ENCODE data around the gene STX4. TPM values are rescaled to one million over a fixed set of nuclear protein-coding genes. Genes with fewer than 3 reads are reported as not detected.

The STX4 gene
- polyA plus RNA-seq, 6 donors from 2014 or later = 17.4 to 37.1 (median 28.6) TPM

DNA sequence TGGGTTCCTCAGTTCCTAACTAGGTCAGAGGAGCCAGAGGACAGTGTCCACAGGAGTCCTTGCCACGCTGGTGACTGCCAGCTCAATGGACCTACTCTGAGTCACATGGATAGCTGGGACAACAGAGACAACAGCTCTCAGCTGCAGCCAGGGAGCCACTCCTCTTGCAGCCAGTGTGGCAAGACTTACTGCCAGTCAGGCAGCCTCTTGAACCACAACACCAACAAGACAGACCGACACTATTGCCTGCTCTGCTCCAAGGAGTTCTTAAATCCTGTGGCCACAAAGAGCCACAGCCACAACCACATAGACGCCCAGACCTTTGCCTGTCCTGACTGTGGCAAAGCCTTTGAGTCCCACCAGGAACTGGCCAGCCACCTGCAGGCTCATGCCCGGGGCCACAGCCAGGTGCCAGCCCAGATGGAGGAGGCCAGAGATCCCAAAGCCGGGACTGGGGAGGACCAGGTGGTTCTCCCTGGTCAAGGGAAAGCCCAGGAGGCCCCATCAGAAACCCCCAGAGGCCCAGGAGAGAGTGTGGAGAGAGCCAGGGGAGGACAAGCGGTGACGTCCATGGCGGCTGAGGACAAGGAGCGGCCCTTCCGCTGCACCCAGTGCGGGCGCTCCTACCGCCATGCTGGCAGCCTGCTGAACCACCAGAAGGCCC is 47.5 kb downstream of the STX4 start:
- no peak for ATAC-seq (ENCODE audit: low read depth in 2 of 2)
- H3K4me3 Mint-ChIP-seq = peak overlapping the region in 2 of 8 donors; percentile 35 to 47
- H3K27ac Mint-ChIP-seq = peak overlapping the region in 1 of 6 donors; percentile 63
- DNase-seq = no peak
- H3K36me3 Mint-ChIP-seq = peaks cover 0 to 10% of the 10 kb centered on the region in 2 donors
- no peaks in the 10 kb centered on the region for H3K27me3 Mint-ChIP-seq
- peaks cover 5 to 39% (median 28%) of the 10 kb centered on the region in 3 donors for H3K4me1 Mint-ChIP-seq
- H3K9me3 Mint-ChIP-seq = no peaks in the 10 kb centered on the region

DNA sequence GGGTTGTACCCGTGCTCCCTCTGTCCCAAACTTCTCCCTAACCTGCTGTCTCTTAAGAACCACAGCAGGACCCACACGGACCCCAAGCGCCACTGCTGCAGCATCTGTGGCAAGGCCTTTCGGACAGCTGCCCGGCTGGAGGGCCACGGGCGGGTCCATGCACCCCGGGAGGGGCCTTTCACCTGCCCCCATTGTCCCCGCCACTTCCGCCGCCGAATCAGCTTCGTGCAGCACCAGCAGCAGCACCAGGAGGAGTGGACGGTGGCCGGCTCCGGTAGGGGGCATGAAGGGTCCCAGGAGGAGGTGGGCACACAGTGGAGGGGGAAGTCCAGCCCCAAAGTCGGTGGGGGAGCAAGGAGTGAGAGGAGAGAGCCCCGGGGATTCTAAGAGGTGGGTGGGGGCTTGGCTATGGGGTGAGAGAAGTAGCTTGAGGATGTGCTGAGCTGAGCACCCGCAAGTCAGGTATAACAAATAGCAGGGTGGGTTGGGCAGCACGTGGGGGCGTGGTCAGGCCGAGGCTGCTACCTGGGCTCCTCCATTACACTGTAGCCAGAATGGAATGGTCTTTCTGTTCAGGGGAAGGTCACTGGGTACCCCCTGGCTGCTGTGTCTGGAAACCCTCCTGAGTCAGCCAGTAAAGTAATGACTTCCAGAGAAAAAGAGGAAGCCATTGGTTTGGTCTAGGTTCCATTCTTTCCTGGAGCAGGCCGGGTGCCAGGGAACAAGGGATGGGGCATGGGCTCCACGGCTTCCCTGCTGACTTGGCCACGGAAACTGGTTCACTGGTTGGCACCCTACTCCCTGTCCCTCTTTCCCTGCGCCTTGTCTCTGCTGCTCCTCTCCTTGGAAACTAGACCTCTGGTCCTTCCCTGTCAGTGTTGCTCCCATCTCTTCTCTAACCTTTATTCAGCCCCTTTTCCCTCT is 48.3 kb downstream of the STX4 start:
- H3K27ac Mint-ChIP-seq = peak overlapping the region in 1 of 6 donors; percentile 45
- ATAC-seq (ENCODE audit: low read depth in 2 of 2) (no peak), DNase-seq (no peak)
- no peaks in the 10 kb centered on the region for H3K9me3 Mint-ChIP-seq
- H3K4me1 Mint-ChIP-seq = peaks cover 9 to 37% (median 22%) of the 10 kb centered on the region in 3 donors
- H3K4me3 Mint-ChIP-seq = peak overlapping the region in 1 of 8 donors; percentile 42
- H3K27me3 Mint-ChIP-seq = no peaks in the 10 kb centered on the region
- H3K36me3 Mint-ChIP-seq = peaks cover 0 to 10% of the 10 kb centered on the region in 2 donors

DNA sequence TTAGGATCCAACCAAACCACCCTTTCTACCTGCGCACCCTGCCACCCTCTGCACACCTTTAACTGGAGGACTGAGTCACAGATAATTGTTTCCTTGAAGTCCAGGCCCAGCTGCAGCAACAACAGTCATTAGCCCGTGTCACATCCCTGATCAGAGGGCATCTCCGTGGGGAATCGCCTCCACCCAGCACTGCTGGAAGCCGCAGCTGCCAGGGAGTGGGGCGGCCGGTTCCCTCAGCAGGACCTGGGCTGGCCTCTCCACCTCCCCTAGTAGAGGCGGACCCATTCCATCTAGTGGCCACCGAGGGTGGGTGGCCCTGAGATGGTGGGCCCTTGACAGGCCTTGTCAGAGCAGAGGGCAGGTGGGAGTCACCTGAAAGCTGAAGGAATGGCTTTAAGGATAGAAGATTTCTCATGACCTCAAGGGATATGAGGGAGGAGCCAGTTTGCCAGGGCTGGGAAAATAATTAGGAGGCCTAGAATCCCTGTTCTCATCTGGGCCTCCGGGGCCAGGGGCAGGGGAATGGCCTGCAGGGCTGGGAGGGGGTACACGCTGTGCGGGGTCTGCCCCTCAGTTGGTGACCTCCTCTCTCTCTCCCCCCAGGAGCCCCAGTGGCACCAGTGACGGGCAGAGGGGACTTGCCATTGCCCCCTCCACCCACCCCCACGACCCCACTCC is 49.1 kb downstream of the STX4 start:
- peak overlapping the region in 3 of 6 donors; percentile 24 to 45 (median 29) for H3K27ac Mint-ChIP-seq
- no peak overlapping the region for H3K4me3 Mint-ChIP-seq
- H3K4me1 Mint-ChIP-seq = peaks cover 9 to 37% (median 21%) of the 10 kb centered on the region in 3 donors

DNA sequence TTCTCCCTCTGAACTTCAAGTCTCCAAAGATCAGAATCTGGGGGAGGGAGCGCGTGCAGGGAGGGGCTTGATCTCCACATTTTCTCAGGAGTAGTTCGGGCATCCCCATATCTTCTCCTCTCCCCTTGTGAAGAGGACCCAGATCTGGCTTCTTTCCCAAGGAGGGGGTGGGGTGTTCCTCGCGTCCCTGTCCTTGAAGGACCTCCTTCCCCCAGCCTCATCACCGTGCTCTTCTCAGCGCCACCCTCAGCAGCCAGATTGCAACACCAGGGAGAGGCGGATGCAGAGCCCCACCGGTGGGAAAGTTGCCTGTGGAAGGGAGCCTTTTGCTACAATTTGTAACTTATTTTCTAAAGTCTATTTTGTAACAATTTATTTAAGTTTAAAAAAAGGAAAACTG is 49.7 kb downstream of the STX4 start:
- Mint-ChIP-seq H3K4me3 (peak overlapping the region in 1 of 8 donors; percentile 15), H3K27ac (no peak overlapping the region), H3K27me3 (no peaks in the 10 kb centered on the region), H3K36me3 (peaks cover 0 to 5% of the 10 kb centered on the region in 2 donors), H3K9me3 (no peaks in the 10 kb centered on the region), H3K4me1 (peaks cover 9 to 32% (median 15%) of the 10 kb centered on the region in 3 donors)
- DNase-seq = no peak
- ATAC-seq (ENCODE audit: low read depth in 2 of 2) = no peak

More for the DNA sequence above, 49.1 kb downstream of the STX4 start:
- no peaks in the 10 kb centered on the region for H3K27me3 Mint-ChIP-seq
- ATAC-seq (ENCODE audit: low read depth in 2 of 2) (no peak), DNase-seq (no peak)
- no peaks in the 10 kb centered on the region for H3K9me3 Mint-ChIP-seq
- peaks cover 0 to 10% of the 10 kb centered on the region in 2 donors for H3K36me3 Mint-ChIP-seq

DNA sequence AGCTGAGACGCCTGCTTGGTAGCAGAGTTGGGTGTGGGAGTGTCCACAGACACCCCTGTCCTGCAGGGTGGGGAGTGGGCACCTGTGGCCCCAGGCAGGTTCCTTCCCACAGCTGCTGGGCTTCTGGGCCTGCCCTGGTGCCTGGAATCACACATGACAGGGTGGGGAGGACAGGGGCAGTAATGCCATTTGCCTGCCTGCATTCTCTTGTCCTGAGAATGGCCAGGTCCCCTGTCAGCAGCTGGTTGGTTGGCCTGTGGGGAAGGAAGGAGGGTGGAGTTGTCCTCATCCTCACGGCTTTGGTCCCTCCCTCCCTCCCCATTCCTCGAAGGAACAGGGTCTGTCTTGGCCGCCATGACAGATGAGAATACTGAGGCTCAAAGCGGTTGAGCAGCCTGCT is 50.2 kb downstream of the STX4 start:
- Mint-ChIP-seq H3K36me3 (no peaks in the 10 kb centered on the region), H3K27me3 (no peaks in the 10 kb centered on the region), H3K4me3 (peak overlapping the region in 1 of 8 donors; percentile 15), H3K4me1 (peaks cover 9 to 27% (median 12%) of the 10 kb centered on the region in 3 donors), H3K9me3 (no peaks in the 10 kb centered on the region), H3K27ac (no peak overlapping the region)
- DNase-seq (no peak), ATAC-seq (ENCODE audit: low read depth in 2 of 2) (no peak)

DNA sequence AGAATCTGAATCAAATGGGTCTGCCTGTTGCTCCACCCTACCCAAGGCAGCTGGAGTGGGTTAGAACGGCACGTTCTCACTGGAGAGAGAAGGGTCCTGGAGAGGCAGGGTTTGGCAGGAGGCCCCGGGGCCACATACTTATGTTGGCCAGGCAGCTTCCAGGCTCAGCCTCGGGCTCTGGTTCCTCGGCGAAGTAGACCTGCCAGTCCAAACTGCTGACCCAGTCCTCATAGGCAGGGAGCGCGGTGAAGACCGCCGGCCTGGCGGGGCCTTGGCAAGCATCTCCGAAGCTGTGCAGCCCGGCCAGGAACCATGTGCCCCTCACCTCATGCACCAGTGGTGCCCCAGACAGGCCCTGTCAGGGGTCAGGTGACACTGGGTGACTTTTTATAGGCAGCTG is 50.6 kb downstream of the STX4 start:
- no peak overlapping the region for H3K27ac Mint-ChIP-seq
- DNase-seq (no peak), ATAC-seq (ENCODE audit: low read depth in 2 of 2) (no peak)
- H3K4me1 Mint-ChIP-seq = peaks cover 9 to 23% (median 11%) of the 10 kb centered on the region in 3 donors
- no peaks in the 10 kb centered on the region for H3K36me3 Mint-ChIP-seq
- no peaks in the 10 kb centered on the region for H3K9me3 Mint-ChIP-seq
- no peaks in the 10 kb centered on the region for H3K27me3 Mint-ChIP-seq
- H3K4me3 Mint-ChIP-seq = no peak overlapping the region

DNA sequence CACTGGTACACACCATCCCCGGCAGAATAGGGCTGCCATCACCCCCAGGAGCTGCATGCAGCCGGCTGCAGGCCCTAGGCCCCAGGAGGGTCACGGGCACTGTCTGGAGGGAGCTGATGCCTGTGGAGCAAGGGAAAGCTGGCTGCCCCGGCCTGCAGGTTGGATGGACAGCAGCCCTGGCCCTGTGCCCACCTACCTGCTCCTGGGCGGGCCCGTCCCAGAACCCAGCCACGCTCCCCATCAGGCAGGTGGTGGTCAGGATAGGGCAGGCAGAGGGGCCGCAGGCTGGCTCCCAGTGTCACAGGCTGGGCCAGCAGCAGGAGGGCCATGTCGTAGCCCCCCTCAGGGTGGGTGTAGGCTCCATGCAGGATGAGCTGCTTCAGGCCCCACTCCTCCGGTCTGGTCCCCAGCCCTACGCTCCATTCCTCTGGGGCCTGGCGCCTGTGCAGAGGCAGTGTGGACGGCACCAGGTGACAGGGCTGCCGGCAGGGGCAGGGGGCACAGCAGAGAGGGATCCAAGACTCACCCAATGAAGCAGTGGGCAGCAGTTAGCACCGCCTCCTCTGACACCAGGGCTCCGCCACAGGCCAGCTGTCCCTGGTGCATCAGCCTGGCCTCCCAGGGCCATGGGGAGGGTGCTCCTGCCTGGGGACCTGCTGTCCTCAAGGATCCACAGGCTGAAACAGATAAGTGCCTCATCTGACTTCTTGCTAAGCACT is 51.4 kb downstream of the STX4 start:
- H3K4me3 Mint-ChIP-seq = no peak overlapping the region
- H3K27ac Mint-ChIP-seq = peak overlapping the region in 1 of 6 donors; percentile 11
- ATAC-seq (ENCODE audit: low read depth in 2 of 2) = no peak
- no peaks in the 10 kb centered on the region for H3K27me3 Mint-ChIP-seq
- H3K4me1 Mint-ChIP-seq = peaks cover 9 to 16% (median 11%) of the 10 kb centered on the region in 3 donors
- no peaks in the 10 kb centered on the region for H3K36me3 Mint-ChIP-seq
- DNase-seq = no peak
- no peaks in the 10 kb centered on the region for H3K9me3 Mint-ChIP-seq

DNA sequence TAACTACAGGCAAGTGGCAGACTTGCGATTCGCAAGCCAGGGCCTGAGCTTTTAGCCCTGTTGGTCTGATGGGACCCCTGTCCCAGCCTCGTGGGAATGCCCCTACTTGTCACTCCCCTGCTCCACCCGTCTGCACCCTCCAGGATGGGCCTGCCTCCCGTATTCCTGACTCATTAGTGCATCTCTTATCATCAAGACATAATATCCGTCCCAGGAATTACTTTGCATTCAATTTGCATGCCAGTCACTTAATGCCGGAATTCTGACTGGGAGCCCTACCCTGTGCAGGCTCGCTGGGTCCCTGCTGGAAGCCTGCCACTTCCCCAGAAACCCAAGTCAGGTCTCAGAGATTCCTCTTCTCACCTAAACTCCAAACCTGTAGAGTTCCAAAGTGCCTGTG is 52.1 kb downstream of the STX4 start:
- ATAC-seq (ENCODE audit: low read depth in 2 of 2) = no peak
- no peak for DNase-seq
- Mint-ChIP-seq H3K27me3 (no peaks in the 10 kb centered on the region), H3K4me1 (peaks cover 9 to 16% (median 11%) of the 10 kb centered on the region in 3 donors), H3K4me3 (no peak overlapping the region), H3K27ac (peak overlapping the region in 3 of 6 donors; percentile 42 to 81 (median 75)), H3K9me3 (no peaks in the 10 kb centered on the region), H3K36me3 (no peaks in the 10 kb centered on the region)

DNA sequence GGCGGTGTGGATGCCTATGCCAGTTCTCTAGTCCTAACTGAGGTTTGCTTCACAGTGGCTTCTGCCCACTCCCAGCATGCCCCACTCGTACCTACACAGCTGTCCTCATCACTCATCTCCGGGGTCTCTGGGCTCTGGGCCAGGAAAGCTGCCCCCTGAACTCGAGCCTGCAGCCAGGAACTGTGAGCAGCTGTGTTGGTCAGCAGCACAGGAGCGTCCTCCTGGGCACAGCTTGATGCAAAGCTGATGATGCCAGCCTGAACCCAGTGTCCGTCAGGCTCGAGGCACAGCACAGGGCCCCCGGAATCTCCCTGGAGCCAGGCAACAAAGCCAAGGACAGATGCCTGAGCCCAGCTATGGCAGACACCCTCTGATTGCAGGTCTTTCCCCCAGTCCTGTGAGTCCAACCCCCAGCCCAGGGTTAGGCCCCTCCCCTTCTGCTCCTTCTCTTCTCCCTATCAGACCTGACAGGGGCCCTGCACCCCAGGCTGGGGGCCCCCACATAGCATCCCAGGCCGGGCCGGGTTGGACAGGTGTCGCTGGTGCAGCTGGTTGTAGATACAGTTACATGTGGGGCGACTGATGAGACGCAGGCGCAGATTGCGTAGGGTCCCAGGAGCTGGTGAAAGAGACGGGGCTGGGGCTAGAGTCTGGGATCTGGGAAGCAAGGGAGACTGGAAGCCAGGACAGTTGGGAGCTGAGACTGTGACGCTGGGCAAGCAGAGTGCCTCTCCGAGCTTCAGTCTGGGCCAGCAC is 52.7 kb downstream of the STX4 start:
- H3K27ac Mint-ChIP-seq = peak overlapping the region in 2 of 6 donors; percentile 20 to 75
- H3K9me3 Mint-ChIP-seq = no peaks in the 10 kb centered on the region
- H3K36me3 Mint-ChIP-seq = no peaks in the 10 kb centered on the region
- peaks cover 7 to 16% (median 9%) of the 10 kb centered on the region in 3 donors for H3K4me1 Mint-ChIP-seq
- peak overlapping the region in 1 of 8 donors; percentile 42 for H3K4me3 Mint-ChIP-seq
- ATAC-seq (ENCODE audit: low read depth in 2 of 2) (no peak), DNase-seq (no peak)
- H3K27me3 Mint-ChIP-seq = no peaks in the 10 kb centered on the region

DNA sequence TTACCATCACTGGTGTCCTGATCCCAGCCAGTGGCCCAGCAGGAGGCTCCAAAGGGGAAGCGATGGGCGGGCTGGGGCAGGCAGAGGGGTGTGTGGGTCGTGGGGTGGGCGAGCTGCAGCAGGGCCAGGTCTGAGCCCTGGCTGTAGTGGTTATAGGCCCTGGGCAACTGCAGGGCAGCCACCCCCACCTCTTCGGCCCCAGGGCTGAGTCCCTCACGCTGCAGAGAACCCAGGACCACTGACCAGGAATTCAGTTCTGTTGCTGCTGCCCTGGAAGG is 53.2 kb downstream of the STX4 start:
- ATAC-seq (ENCODE audit: low read depth in 2 of 2) (no peak), DNase-seq (no peak)
- no peak overlapping the region for H3K27ac Mint-ChIP-seq
- peaks cover 7 to 12% (median 9%) of the 10 kb centered on the region in 3 donors for H3K4me1 Mint-ChIP-seq
- H3K27me3 Mint-ChIP-seq = no peaks in the 10 kb centered on the region
- no peak overlapping the region for H3K4me3 Mint-ChIP-seq
- no peaks in the 10 kb centered on the region for H3K36me3 Mint-ChIP-seq
- no peaks in the 10 kb centered on the region for H3K9me3 Mint-ChIP-seq

DNA sequence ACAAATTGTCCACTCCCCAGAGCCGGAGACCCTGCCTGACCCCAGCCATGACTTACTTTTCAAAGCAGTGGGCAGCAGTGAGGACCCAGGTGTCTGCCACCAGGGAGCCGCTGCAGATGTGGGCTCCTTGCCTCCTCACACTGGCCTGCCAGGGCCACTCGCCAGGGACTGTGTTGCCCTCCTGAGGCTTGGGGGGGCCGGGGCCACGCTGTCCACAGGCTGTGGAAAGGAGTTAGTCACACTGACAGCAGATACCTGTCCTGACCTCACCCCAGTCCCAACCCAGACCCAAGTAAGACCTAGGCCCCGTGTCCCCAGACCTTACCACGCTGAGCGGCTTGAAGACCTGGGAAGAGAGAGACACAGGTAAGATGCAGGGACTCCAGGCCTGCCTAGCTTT is 54.1 kb downstream of the STX4 start:
- H3K4me3 Mint-ChIP-seq = no peak overlapping the region
- no peak overlapping the region for H3K27ac Mint-ChIP-seq
- no peak for DNase-seq
- no peaks in the 10 kb centered on the region for H3K27me3 Mint-ChIP-seq
- ATAC-seq (ENCODE audit: low read depth in 2 of 2) = no peak
- no peaks in the 10 kb centered on the region for H3K36me3 Mint-ChIP-seq
- H3K4me1 Mint-ChIP-seq = peaks cover 0 to 6% (median 4%) of the 10 kb centered on the region in 3 donors
- no peaks in the 10 kb centered on the region for H3K9me3 Mint-ChIP-seq

DNA sequence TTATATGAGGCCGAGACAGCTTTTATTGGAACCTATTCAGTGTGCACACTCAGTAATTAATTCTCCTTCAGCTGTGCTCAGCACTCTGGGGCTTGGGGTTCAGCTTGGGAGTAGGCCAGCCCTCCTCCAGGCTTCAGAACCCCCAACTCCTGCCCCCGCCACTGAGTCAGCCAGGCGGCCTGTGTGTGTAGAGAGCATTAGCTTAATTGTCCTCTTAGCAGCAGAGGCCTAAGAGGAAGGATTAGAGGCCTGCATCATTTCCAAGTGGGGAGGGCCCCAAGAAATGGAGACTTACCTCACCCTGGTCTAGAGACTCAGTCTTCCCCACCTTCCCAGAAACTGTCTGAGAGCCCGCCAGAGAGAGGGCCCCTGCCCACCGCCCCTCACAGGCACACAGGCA is 54.6 kb downstream of the STX4 start:
- H3K36me3 Mint-ChIP-seq = no peaks in the 10 kb centered on the region
- ATAC-seq (ENCODE audit: low read depth in 2 of 2) (no peak), DNase-seq (no peak)
- H3K9me3 Mint-ChIP-seq = no peaks in the 10 kb centered on the region
- no peak overlapping the region for H3K4me3 Mint-ChIP-seq
- H3K27me3 Mint-ChIP-seq = no peaks in the 10 kb centered on the region
- H3K4me1 Mint-ChIP-seq = peaks cover 0 to 6% (median 4%) of the 10 kb centered on the region in 3 donors
- no peak overlapping the region for H3K27ac Mint-ChIP-seq
